ENCODE results near the gene CORIN. TPM values are rescaled to one million over a fixed set of nuclear protein-coding genes. Genes with fewer than 3 reads are reported as not detected.

Gene CORIN
- total and polyA plus RNA-seq, 12 donors: 0.10 to 1.1 (median 0.41) TPM; not detected in 2

GRCh38 chr4:47606482-47606881, 231.4 kb downstream of the CORIN start:
- Histone ChIP-seq H3K27ac (no peak overlapping the region), H3K36me3 (replicated peaks in 1 of 2) (no peaks in the 10 kb centered on the region), H3K4me1 (replicated peaks in 1 of 2) (no peaks in the 10 kb centered on the region), H3K4me3 (no peak overlapping the region), H3K9me3 (replicated peaks in 1 of 3) (no peaks in the 10 kb centered on the region), H3K27me3 (no peaks in the 10 kb centered on the region)
- no peak for DNase-seq
- intact Hi-C loops (cut with DNase I): no loop called here
- TF ChIP-seq POLR2A (IDR thresholded peaks at IDR 0.05) (no peak), CTCF (IDR thresholded peaks at IDR 0.05) (no peak)
- whole genome bisulfite sequencing, 4 donors: 91 to 98% (median 96%) methylated on average over 3 of the region's 3 CpGs

- Histone ChIP-seq H3K36me3 (replicated peaks in 1 of 2) (no peaks in the 10 kb centered on the region), H3K9me3 (replicated peaks in 1 of 3) (no peaks in the 10 kb centered on the region), H3K4me1 (replicated peaks in 1 of 2) (no peaks in the 10 kb centered on the region), H3K27me3 (no peaks in the 10 kb centered on the region), H3K27ac (no peak overlapping the region), H3K4me3 (no peak overlapping the region)
- WGBS, 4 donors: 91 to 97% (median 92%) methylated on average over 3 of the region's 3 CpGs
- DNase-seq: no peak
- intact Hi-C loops (cut with DNase I): no loop called here
- no peak for TF ChIP-seq CTCF (IDR thresholded peaks at IDR 0.05)
- no peak for TF ChIP-seq POLR2A (IDR thresholded peaks at IDR 0.05)
Measured at GRCh38 chr4:47598896-47599295, 239.0 kb downstream of the CORIN start.

DNA sequence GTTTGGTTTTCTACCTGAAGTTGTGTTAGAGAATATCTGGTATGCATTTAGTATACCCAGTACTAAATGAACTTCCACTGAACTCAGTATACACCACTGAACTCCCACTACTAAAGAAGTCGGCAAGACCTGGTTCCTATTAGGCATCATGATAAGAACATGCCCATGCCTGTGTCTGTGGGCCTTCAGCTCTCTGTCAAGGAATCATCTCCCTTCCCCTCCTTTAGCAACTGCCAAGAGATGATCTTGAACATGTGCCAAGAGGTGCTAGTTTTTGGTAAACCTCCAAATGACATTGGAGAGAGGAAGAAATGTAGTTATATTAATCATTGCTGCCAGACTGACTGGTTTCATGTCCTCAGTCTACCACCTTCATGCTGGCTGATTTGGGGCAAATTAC, 239.5 kb downstream of the CORIN start:
- intact Hi-C loops (cut with DNase I): no loop called here
- WGBS, 4 donors: 62 to 78% (median 74%) methylated on average over 1 of the region's 1 CpG
- no peaks in the 10 kb centered on the region for H3K36me3 ChIP-seq (replicated peaks in 1 of 2)
- TF ChIP-seq CTCF (IDR thresholded peaks at IDR 0.05) (no peak), POLR2A (IDR thresholded peaks at IDR 0.05) (no peak)
- peak in 1 of 7 donors; percentile 1 for DNase-seq
- no peaks in the 10 kb centered on the region for H3K27me3 ChIP-seq
- no peak overlapping the region for H3K27ac ChIP-seq
- no peaks in the 10 kb centered on the region for H3K9me3 ChIP-seq (replicated peaks in 1 of 3)
- no peaks in the 10 kb centered on the region for H3K4me1 ChIP-seq (replicated peaks in 1 of 2)
- no peak overlapping the region for H3K4me3 ChIP-seq

GRCh38 chr4:47597696-47598095, 240.2 kb downstream of the CORIN start:
- Histone ChIP-seq H3K4me3 (no peak overlapping the region), H3K9me3 (replicated peaks in 1 of 3) (no peaks in the 10 kb centered on the region), H3K27me3 (no peaks in the 10 kb centered on the region), H3K4me1 (replicated peaks in 1 of 2) (no peaks in the 10 kb centered on the region), H3K36me3 (replicated peaks in 1 of 2) (no peaks in the 10 kb centered on the region), H3K27ac (no peak overlapping the region)
- intact Hi-C loops (cut with DNase I): no loop called here
- no peak for DNase-seq
- TF ChIP-seq CTCF (IDR thresholded peaks at IDR 0.05) (no peak), POLR2A (IDR thresholded peaks at IDR 0.05) (no peak)
- 69 to 84% (median 82%) methylated on average over 1 of the region's 1 CpG for WGBS, 4 donors
